Liver (tissue), 9 donors: Measurements from ENCODE around the gene ENTHD1. TPM values are rescaled to one million over a fixed set of nuclear protein-coding genes. Genes with fewer than 3 reads are reported as not detected.

Experiments used
- DNase-seq: peaks from one replicate; pipeline ENCODE4 v3.0.0-alpha.2; 2017; ENCODE audit warnings: low spot score
- H3K27ac ChIP-seq, 2 donors: one replicate each; pipeline ENCODE4 v1.7.0; 2013; ENCODE audit warnings: inconsistent platforms in 2 of 2, low read length in 2 of 2, control low read depth in 1 of 2, low read depth in 1 of 2, mild to moderate bottlenecking in 1 of 2
- H3K27me3 ChIP-seq, 4 donors: one replicate each; pipeline versions ENCODE4 v1.6.1 to v1.7.0; 2013; ENCODE audit warnings: low read length in 3 of 4, inconsistent platforms in 1 of 4, mild to moderate bottlenecking in 1 of 4, moderate library complexity in 1 of 4; ENCODE audit not compliant: control insufficient read depth in 4 of 4, insufficient read depth in 4 of 4
- H3K36me3 ChIP-seq, 4 donors: one replicate each; pipeline versions ENCODE4 v1.6.1 to v1.7.0; 2013; ENCODE audit warnings: low read length in 3 of 4, mild to moderate bottlenecking in 3 of 4, low read depth in 1 of 4, moderate library complexity in 1 of 4; ENCODE audit not compliant: control insufficient read depth in 4 of 4, insufficient read depth in 3 of 4
- H3K4me1 ChIP-seq, 4 donors: one replicate each; pipeline versions ENCODE4 v1.6.1 to v1.7.0; 2013; ENCODE audit warnings: low read length in 3 of 4, mild to moderate bottlenecking in 3 of 4, moderate library complexity in 1 of 4; ENCODE audit not compliant: control insufficient read depth in 4 of 4, insufficient read depth in 4 of 4
- H3K4me3 ChIP-seq, 3 donors: one replicate each; pipeline versions ENCODE4 v1.6.1 to v1.7.0; 2013; ENCODE audit warnings: low read length in 3 of 3, control low read depth in 1 of 3, low read depth in 1 of 3, mild to moderate bottlenecking in 1 of 3
- H3K9ac ChIP-seq, 2 donors: one replicate each; pipeline ENCODE4 v1.7.0; 2013; ENCODE audit warnings: low read length in 2 of 2, mild to moderate bottlenecking in 2 of 2, moderate library complexity in 2 of 2, control low read depth in 1 of 2, low read depth in 1 of 2
- H3K9me3 ChIP-seq, 4 donors: one replicate each; pipeline versions ENCODE4 v1.6.1 to v1.7.0; 2013; ENCODE audit warnings: low read length in 3 of 4; ENCODE audit not compliant: control insufficient read depth in 4 of 4
- EGR1 ChIP-seq, 2 donors: IDR thresholded peaks; 2 replicates each; pipeline ENCODE4 v1.6.1; 2016 to 2018; ENCODE audit warnings: antibody characterized with exemption in 2 of 2, low read depth in 2 of 2
- FOXA1 ChIP-seq: IDR thresholded peaks from 2 replicates; pipeline ENCODE4 v1.6.1; 2016; ENCODE audit warnings: antibody characterized with exemption
- FOXA2 ChIP-seq: IDR thresholded peaks from 2 replicates; pipeline ENCODE4 v1.6.1; 2016; ENCODE audit warnings: antibody characterized with exemption
- GABPA ChIP-seq, 2 donors: IDR thresholded peaks in 1 of 2; conservative IDR thresholded peaks in 1 of 2; 2 replicates each; pipeline ENCODE4 v1.6.1; 2016; ENCODE audit warnings: antibody characterized with exemption in 2 of 2, mild to moderate bottlenecking in 1 of 2, moderate library complexity in 1 of 2
- HNF4A ChIP-seq, 2 donors: conservative IDR thresholded peaks; 2 replicates each; pipeline ENCODE4 v1.6.1; 2016; ENCODE audit warnings: antibody characterized with exemption in 2 of 2, mild to moderate bottlenecking in 2 of 2
- HNF4G ChIP-seq: IDR thresholded peaks from 2 replicates; pipeline ENCODE4 v1.6.1; 2016; ENCODE audit warnings: antibody characterized with exemption
- JUND ChIP-seq, 2 donors: IDR thresholded peaks; 2 replicates each; pipeline ENCODE4 v1.6.1; 2016; ENCODE audit warnings: antibody characterized with exemption in 2 of 2
- NR2F2 ChIP-seq: IDR thresholded peaks from 2 replicates; pipeline ENCODE4 v1.6.1; 2016; ENCODE audit warnings: antibody characterized with exemption
- RAD21 ChIP-seq, 2 donors: IDR thresholded peaks; 2 replicates each; pipeline ENCODE4 v1.6.1; 2016; ENCODE audit warnings: antibody characterized with exemption in 2 of 2, mild to moderate bottlenecking in 2 of 2
- RXRA ChIP-seq, 2 donors: IDR thresholded peaks; 2 replicates each; pipeline ENCODE4 v1.6.1; 2017 to 2018; ENCODE audit warnings: antibody characterized with exemption in 2 of 2, mild to moderate bottlenecking in 1 of 2
- SP1 ChIP-seq: IDR thresholded peaks from 2 replicates; pipeline ENCODE4 v1.6.1; 2018; ENCODE audit warnings: antibody characterized with exemption, mild to moderate bottlenecking
- TAF1 ChIP-seq: conservative IDR thresholded peaks from 2 replicates; pipeline ENCODE4 v1.6.1; 2016; ENCODE audit warnings: antibody characterized with exemption, mild to moderate bottlenecking
- YY1 ChIP-seq: IDR thresholded peaks from 2 replicates; pipeline ENCODE4 v1.6.1; 2016; ENCODE audit warnings: antibody characterized with exemption, mild to moderate bottlenecking
- ZBTB33 ChIP-seq: IDR thresholded peaks from 2 replicates; pipeline ENCODE4 v1.6.1; 2016; ENCODE audit warnings: antibody characterized with exemption
- WGBS: extraction: QIAGEN DNeasy Blood & Tissue Kit; methylation state at CpG from one replicate; pipeline ENCODE4 v1.1.7; 2013; 5-methylcytosine and 5-hydroxymethylcytosine counted together
- polyA plus RNA-seq, 2 donors: library from polyadenylated mRNA; stranded (reverse) in 1 of 2; unstranded in 1 of 2; fragments of 200-250 nt in 1 of 2; fragments of >200 nt in 1 of 2; fragmentation: Nextera tagmentation in 1 of 2; extraction: Ambion mirVana in 1 of 2; gene quantifications; one replicate each; pipeline versions ENCODE4 v1.2.1 to v1.2.3, GENCODE V29; 2013 to 2015
- total RNA-seq, 2 donors: library from RNA; depleted of rRNA; stranded (reverse); fragments of >200 nt; gene quantifications; one replicate each; pipeline ENCODE4 v1.2.3, GENCODE V29; 2014
- TF ChIP-seq, protein P1 (sequence below): IDR thresholded peaks from 2 replicates; pipeline ENCODE4 v1.6.1; 2016; ENCODE audit warnings: antibody characterized with exemption
- TF ChIP-seq, protein P2 (sequence below): IDR thresholded peaks from 2 replicates; pipeline ENCODE4 v1.6.1; 2016; ENCODE audit warnings: antibody characterized with exemption
- TF ChIP-seq, protein P3 (sequence below): IDR thresholded peaks from 2 replicates; pipeline ENCODE4 v1.6.1; 2016; ENCODE audit warnings: antibody characterized with exemption, mild to moderate bottlenecking
- donor health status: healthy.
- donor health status: healthy.
- donor health status: healthy.
- donor health status: healthy.
- donor health status: healthy.

The ENTHD1 gene
- total and polyA plus RNA-seq, 4 donors, result not detected

DNA sequence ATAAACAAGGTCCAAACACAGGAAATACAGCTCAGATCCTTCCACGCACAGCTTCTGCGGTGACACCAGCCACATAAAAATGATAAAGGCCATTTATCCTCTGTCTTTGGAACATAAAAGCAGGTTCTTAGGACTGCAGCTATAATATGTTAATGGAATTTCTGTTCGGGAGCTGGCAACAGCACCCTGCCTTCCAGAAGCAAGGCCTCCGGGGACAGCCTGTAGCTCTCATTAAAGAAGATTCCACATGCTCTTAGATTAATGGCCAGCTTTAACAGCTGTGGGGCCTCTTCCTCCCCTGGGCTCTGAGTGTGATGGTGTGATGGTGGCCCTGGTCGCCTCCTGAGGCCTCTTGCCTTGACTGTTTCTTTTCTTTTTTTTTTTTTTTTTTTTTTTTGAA lies 185.7 kb downstream of the ENTHD1 start:
- TF ChIP-seq, protein P1, sequence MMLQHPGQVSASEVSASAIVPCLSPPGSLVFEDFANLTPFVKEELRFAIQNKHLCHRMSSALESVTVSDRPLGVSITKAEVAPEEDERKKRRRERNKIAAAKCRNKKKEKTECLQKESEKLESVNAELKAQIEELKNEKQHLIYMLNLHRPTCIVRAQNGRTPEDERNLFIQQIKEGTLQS, result no peak
- no peak for TF ChIP-seq ZBTB33
- 91% methylated on average over 5 of the region's 5 CpGs for WGBS
- H3K4me1 ChIP-seq, result no peaks in the 10 kb centered on the region
- no peak for DNase-seq
- no peak overlapping the region for H3K4me3 ChIP-seq
- no peaks in the 10 kb centered on the region for H3K36me3 ChIP-seq
- no peak overlapping the region for H3K27ac ChIP-seq
- H3K9me3 ChIP-seq, result no peaks in the 10 kb centered on the region
- H3K9ac ChIP-seq, result no peak overlapping the region
- H3K27me3 ChIP-seq, result peaks cover 0 to 3% (median 0%) of the 10 kb centered on the region in 4 donors

DNA sequence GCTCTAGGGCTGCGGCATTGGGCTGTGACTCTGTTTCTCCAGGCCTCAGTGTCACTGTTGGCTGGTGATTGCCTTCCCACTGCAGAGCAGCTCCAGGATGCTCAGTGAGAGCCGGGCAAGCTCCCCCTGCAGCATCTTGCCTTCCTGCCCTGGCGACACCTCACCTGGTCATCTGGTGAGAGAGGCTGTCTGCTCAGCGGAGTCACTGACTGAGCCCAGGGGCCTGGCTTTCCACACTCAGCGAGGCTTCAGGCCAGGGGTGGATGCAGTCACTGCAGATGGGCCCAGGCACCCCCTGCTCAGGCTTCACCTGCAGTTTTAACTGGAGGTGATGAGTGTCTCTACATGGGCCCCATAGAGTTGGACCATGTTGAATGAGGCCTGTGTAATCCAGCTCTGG lies 186.2 kb downstream of the ENTHD1 start:
- no peak for TF ChIP-seq JUND (IDR thresholded peaks at IDR 0.05)
- TF ChIP-seq SP1, result no peak
- TF ChIP-seq FOXA2, result no peak
- no peak for TF ChIP-seq HNF4A (conservative IDR thresholded peaks at IDR 0.05)
- no peak for TF ChIP-seq EGR1 (IDR thresholded peaks at IDR 0.05; ENCODE audit: low read depth in 2 of 2)
- Histone ChIP-seq H3K4me1 (no peaks in the 10 kb centered on the region), H3K27me3 (peaks cover 0 to 3% (median 0%) of the 10 kb centered on the region in 4 donors), H3K36me3 (no peaks in the 10 kb centered on the region), H3K4me3 (no peak overlapping the region), H3K9me3 (no peaks in the 10 kb centered on the region), H3K9ac (no peak overlapping the region), H3K27ac (no peak overlapping the region)
- DNase-seq, result no peak
- WGBS, result 91% methylated on average over 5 of the region's 5 CpGs

GRCh38 chr22:39706376-39707140 lies 187.0 kb downstream of the ENTHD1 start:
- Histone ChIP-seq H3K4me1 (no peaks in the 10 kb centered on the region), H3K9me3 (no peaks in the 10 kb centered on the region), H3K36me3 (no peaks in the 10 kb centered on the region), H3K27me3 (peaks cover 0 to 7% (median 0%) of the 10 kb centered on the region in 4 donors), H3K27ac (no peak overlapping the region), H3K4me3 (no peak overlapping the region), H3K9ac (no peak overlapping the region)
- WGBS, result 78% methylated on average over 27 of the region's 27 CpGs
- no peak for DNase-seq
- TF ChIP-seq, protein P2, sequence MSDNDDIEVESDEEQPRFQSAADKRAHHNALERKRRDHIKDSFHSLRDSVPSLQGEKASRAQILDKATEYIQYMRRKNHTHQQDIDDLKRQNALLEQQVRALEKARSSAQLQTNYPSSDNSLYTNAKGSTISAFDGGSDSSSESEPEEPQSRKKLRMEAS, result no peak
- TF ChIP-seq RXRA (IDR thresholded peaks at IDR 0.05), result no peak
- no peak for TF ChIP-seq GABPA (IDR thresholded peaks at IDR 0.05 in 1 of 2, conservative IDR thresholded peaks at IDR 0.05 in 1 of 2)
- no peak for TF ChIP-seq FOXA1
- TF ChIP-seq FOXA2, result no peak
- TF ChIP-seq YY1, result no peak
- TF ChIP-seq ZBTB33, result no peak
- TF ChIP-seq NR2F2, result no peak
- TF ChIP-seq RAD21 (IDR thresholded peaks at IDR 0.05), result no peak
- TF ChIP-seq TAF1, result no peak
- TF ChIP-seq SP1, result no peak
- no peak for TF ChIP-seq JUND (IDR thresholded peaks at IDR 0.05)
- TF ChIP-seq, protein P1, result no peak
- TF ChIP-seq HNF4G, result no peak
- TF ChIP-seq HNF4A (conservative IDR thresholded peaks at IDR 0.05), result no peak
- TF ChIP-seq, protein P3, sequence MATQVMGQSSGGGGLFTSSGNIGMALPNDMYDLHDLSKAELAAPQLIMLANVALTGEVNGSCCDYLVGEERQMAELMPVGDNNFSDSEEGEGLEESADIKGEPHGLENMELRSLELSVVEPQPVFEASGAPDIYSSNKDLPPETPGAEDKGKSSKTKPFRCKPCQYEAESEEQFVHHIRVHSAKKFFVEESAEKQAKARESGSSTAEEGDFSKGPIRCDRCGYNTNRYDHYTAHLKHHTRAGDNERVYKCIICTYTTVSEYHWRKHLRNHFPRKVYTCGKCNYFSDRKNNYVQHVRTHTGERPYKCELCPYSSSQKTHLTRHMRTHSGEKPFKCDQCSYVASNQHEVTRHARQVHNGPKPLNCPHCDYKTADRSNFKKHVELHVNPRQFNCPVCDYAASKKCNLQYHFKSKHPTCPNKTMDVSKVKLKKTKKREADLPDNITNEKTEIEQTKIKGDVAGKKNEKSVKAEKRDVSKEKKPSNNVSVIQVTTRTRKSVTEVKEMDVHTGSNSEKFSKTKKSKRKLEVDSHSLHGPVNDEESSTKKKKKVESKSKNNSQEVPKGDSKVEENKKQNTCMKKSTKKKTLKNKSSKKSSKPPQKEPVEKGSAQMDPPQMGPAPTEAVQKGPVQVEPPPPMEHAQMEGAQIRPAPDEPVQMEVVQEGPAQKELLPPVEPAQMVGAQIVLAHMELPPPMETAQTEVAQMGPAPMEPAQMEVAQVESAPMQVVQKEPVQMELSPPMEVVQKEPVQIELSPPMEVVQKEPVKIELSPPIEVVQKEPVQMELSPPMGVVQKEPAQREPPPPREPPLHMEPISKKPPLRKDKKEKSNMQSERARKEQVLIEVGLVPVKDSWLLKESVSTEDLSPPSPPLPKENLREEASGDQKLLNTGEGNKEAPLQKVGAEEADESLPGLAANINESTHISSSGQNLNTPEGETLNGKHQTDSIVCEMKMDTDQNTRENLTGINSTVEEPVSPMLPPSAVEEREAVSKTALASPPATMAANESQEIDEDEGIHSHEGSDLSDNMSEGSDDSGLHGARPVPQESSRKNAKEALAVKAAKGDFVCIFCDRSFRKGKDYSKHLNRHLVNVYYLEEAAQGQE, result no peak
